ENCODE measurements around the gene SRD5A2.

Gene SRD5A2

GRCh38 chr2:31528823-31529222 is 51.9 kb downstream of the SRD5A2 start:
- Histone ChIP-seq H3K9me3 (ENCODE audit: insufficient read depth, low read depth, low read length) (peaks cover 2% of the 10 kb centered on the region), H3K23ac (ENCODE audit: low read length) (no peak overlapping the region), H4K12ac (ENCODE audit: low read depth, low read length) (no peak overlapping the region), H4K91ac (ENCODE audit: low read depth, low read length) (no peak overlapping the region), H2AK5ac (ENCODE audit: low read length) (no peak overlapping the region), H3K18ac (ENCODE audit: low read length) (no peak overlapping the region), H4K8ac (ENCODE audit: low read depth, low read length) (no peak overlapping the region), H3K4me3 (ENCODE audit: low read depth, low read length) (no peak overlapping the region), H2AFZ (ENCODE audit: insufficient read depth, low read length, poor library complexity) (no peak overlapping the region), H2BK12ac (ENCODE audit: low read length) (no peak overlapping the region), H3K79me2 (ENCODE audit: control insufficient read depth, insufficient read depth, low read length, poor library complexity) (no peaks in the 10 kb centered on the region), H3K4me1 (ENCODE audit: control insufficient read depth in 1 of 2, insufficient read depth in 2 of 2, low read length in 2 of 2) (no peaks in the 10 kb centered on the region), H3K36me3 (ENCODE audit: control insufficient read depth in 1 of 2, insufficient read depth in 2 of 2, low read length in 2 of 2) (no peaks in the 10 kb centered on the region), H3K27me3 (ENCODE audit: insufficient read depth, low read length) (no peaks in the 10 kb centered on the region), H3K27ac (ENCODE audit: low read depth, low read length) (no peak overlapping the region), H3K14ac (ENCODE audit: low read length) (no peak overlapping the region), H2BK120ac (ENCODE audit: insufficient read depth, low read length, poor library complexity) (no peak overlapping the region), H3K4me2 (ENCODE audit: low read length) (no peak overlapping the region), H3K9ac (ENCODE audit: low read length) (no peak overlapping the region), H2BK5ac (ENCODE audit: low read depth, low read length, poor library complexity) (no peak overlapping the region), H3K79me1 (ENCODE audit: low read length) (no peaks in the 10 kb centered on the region), H3K4ac (ENCODE audit: low read depth, low read length) (no peak overlapping the region)
- DNase-seq = no peak
- WGBS (ENCODE audit: extremely low coverage, insufficient coverage, insufficient read length) = no CpG with 5 or more reads among the region's 6 CpGs

GRCh38 chr2:31526946-31527732 is 53.6 kb downstream of the SRD5A2 start:
- Histone ChIP-seq H3K4me1 (ENCODE audit: control insufficient read depth in 1 of 2, insufficient read depth in 2 of 2, low read length in 2 of 2) (no peaks in the 10 kb centered on the region), H2BK120ac (ENCODE audit: insufficient read depth, low read length, poor library complexity) (no peak overlapping the region), H3K36me3 (ENCODE audit: control insufficient read depth in 1 of 2, insufficient read depth in 2 of 2, low read length in 2 of 2) (no peaks in the 10 kb centered on the region), H3K4me3 (ENCODE audit: low read depth, low read length) (no peak overlapping the region), H4K12ac (ENCODE audit: low read depth, low read length) (no peak overlapping the region), H3K27me3 (ENCODE audit: insufficient read depth, low read length) (no peaks in the 10 kb centered on the region), H2BK12ac (ENCODE audit: low read length) (no peak overlapping the region), H3K9me3 (ENCODE audit: insufficient read depth, low read depth, low read length) (peaks cover 2% of the 10 kb centered on the region), H3K4me2 (ENCODE audit: low read length) (no peak overlapping the region), H3K79me1 (ENCODE audit: low read length) (no peaks in the 10 kb centered on the region), H3K4ac (ENCODE audit: low read depth, low read length) (no peak overlapping the region), H3K23ac (ENCODE audit: low read length) (no peak overlapping the region), H2AFZ (ENCODE audit: insufficient read depth, low read length, poor library complexity) (no peak overlapping the region), H2AK5ac (ENCODE audit: low read length) (no peak overlapping the region), H3K79me2 (ENCODE audit: control insufficient read depth, insufficient read depth, low read length, poor library complexity) (no peaks in the 10 kb centered on the region), H4K91ac (ENCODE audit: low read depth, low read length) (no peak overlapping the region), H3K18ac (ENCODE audit: low read length) (no peak overlapping the region), H3K9ac (ENCODE audit: low read length) (no peak overlapping the region), H3K27ac (ENCODE audit: low read depth, low read length) (no peak overlapping the region), H2BK5ac (ENCODE audit: low read depth, low read length, poor library complexity) (no peak overlapping the region), H3K14ac (ENCODE audit: low read length) (no peak overlapping the region), H4K8ac (ENCODE audit: low read depth, low read length) (no peak overlapping the region)
- peak in 1 of 2 donors; percentile 7 for DNase-seq
- no CpG with 5 or more reads among the region's 15 CpGs for WGBS (ENCODE audit: extremely low coverage, insufficient coverage, insufficient read length)

GRCh38 chr2:31525876-31526275 is 54.9 kb downstream of the SRD5A2 start:
- Histone ChIP-seq H3K36me3 (ENCODE audit: control insufficient read depth in 1 of 2, insufficient read depth in 2 of 2, low read length in 2 of 2) (no peaks in the 10 kb centered on the region), H3K4me3 (ENCODE audit: low read depth, low read length) (no peak overlapping the region), H3K14ac (ENCODE audit: low read length) (no peak overlapping the region), H4K91ac (ENCODE audit: low read depth, low read length) (no peak overlapping the region), H2AK5ac (ENCODE audit: low read length) (no peak overlapping the region), H4K12ac (ENCODE audit: low read depth, low read length) (no peak overlapping the region), H3K79me2 (ENCODE audit: control insufficient read depth, insufficient read depth, low read length, poor library complexity) (no peaks in the 10 kb centered on the region), H3K23ac (ENCODE audit: low read length) (no peak overlapping the region), H3K27ac (ENCODE audit: low read depth, low read length) (no peak overlapping the region), H2BK12ac (ENCODE audit: low read length) (no peak overlapping the region), H3K18ac (ENCODE audit: low read length) (no peak overlapping the region), H4K8ac (ENCODE audit: low read depth, low read length) (no peak overlapping the region), H2BK5ac (ENCODE audit: low read depth, low read length, poor library complexity) (no peak overlapping the region), H3K4ac (ENCODE audit: low read depth, low read length) (no peak overlapping the region), H3K4me2 (ENCODE audit: low read length) (no peak overlapping the region), H3K9ac (ENCODE audit: low read length) (no peak overlapping the region), H3K4me1 (ENCODE audit: control insufficient read depth in 1 of 2, insufficient read depth in 2 of 2, low read length in 2 of 2) (no peaks in the 10 kb centered on the region), H3K79me1 (ENCODE audit: low read length) (no peaks in the 10 kb centered on the region), H2BK120ac (ENCODE audit: insufficient read depth, low read length, poor library complexity) (no peak overlapping the region), H3K27me3 (ENCODE audit: insufficient read depth, low read length) (no peaks in the 10 kb centered on the region), H3K9me3 (ENCODE audit: insufficient read depth, low read depth, low read length) (peaks cover 2% of the 10 kb centered on the region), H2AFZ (ENCODE audit: insufficient read depth, low read length, poor library complexity) (no peak overlapping the region)
- WGBS (ENCODE audit: extremely low coverage, insufficient coverage, insufficient read length) = no CpG with 5 or more reads among the region's 5 CpGs
- no peak for DNase-seq

- Histone ChIP-seq H4K91ac (ENCODE audit: low read depth, low read length) (no peak overlapping the region), H2AFZ (ENCODE audit: insufficient read depth, low read length, poor library complexity) (no peak overlapping the region), H3K18ac (ENCODE audit: low read length) (no peak overlapping the region), H3K9ac (ENCODE audit: low read length) (no peak overlapping the region), H3K4me3 (ENCODE audit: low read depth, low read length) (no peak overlapping the region), H3K4me1 (ENCODE audit: control insufficient read depth in 1 of 2, insufficient read depth in 2 of 2, low read length in 2 of 2) (no peaks in the 10 kb centered on the region), H3K27me3 (ENCODE audit: insufficient read depth, low read length) (no peaks in the 10 kb centered on the region), H2AK5ac (ENCODE audit: low read length) (no peak overlapping the region), H3K79me1 (ENCODE audit: low read length) (no peaks in the 10 kb centered on the region), H3K4ac (ENCODE audit: low read depth, low read length) (no peak overlapping the region), H3K27ac (ENCODE audit: low read depth, low read length) (no peak overlapping the region), H3K79me2 (ENCODE audit: control insufficient read depth, insufficient read depth, low read length, poor library complexity) (no peaks in the 10 kb centered on the region), H2BK5ac (ENCODE audit: low read depth, low read length, poor library complexity) (no peak overlapping the region), H3K23ac (ENCODE audit: low read length) (no peak overlapping the region), H2BK12ac (ENCODE audit: low read length) (no peak overlapping the region), H2BK120ac (ENCODE audit: insufficient read depth, low read length, poor library complexity) (no peak overlapping the region), H3K36me3 (ENCODE audit: control insufficient read depth in 1 of 2, insufficient read depth in 2 of 2, low read length in 2 of 2) (no peaks in the 10 kb centered on the region), H4K12ac (ENCODE audit: low read depth, low read length) (no peak overlapping the region), H4K8ac (ENCODE audit: low read depth, low read length) (no peak overlapping the region), H3K9me3 (ENCODE audit: insufficient read depth, low read depth, low read length) (peaks cover 2% of the 10 kb centered on the region), H3K4me2 (ENCODE audit: low read length) (no peak overlapping the region), H3K14ac (ENCODE audit: low read length) (no peak overlapping the region)
- DNase-seq = no peak
- no CpG with 5 or more reads among the region's 4 CpGs for WGBS (ENCODE audit: extremely low coverage, insufficient coverage, insufficient read length)
Measured at GRCh38 chr2:31524592-31524991, 56.1 kb downstream of the SRD5A2 start.

Data from trophoblast cell (in vitro differentiated cells and primary cell).